HUES6 (cell line): ENCODE measurements around the gene SCAMP4.
"Not testable (repeated sequence)": the region's sequence is repeated elsewhere in the genome, so short reads cannot be mapped to it uniquely, and the experiment has no call there.

ENCODE experiments used
- H3K27ac ChIP-seq: 2 replicates; pipeline ENCODE4 v1.7.0; 2013; ENCODE audit warnings: low read depth, mild to moderate bottlenecking, low read length, inconsistent platforms
- H3K27me3 ChIP-seq: 2 replicates; pipeline ENCODE4 v1.6.1; 2013; ENCODE audit warnings: low read length; ENCODE audit not compliant: control insufficient read depth, insufficient read depth
- H3K36me3 ChIP-seq: 2 replicates; pipeline ENCODE4 v1.6.1; 2013; ENCODE audit warnings: low read length; ENCODE audit not compliant: control insufficient read depth, insufficient read depth
- H3K4me1 ChIP-seq: 2 replicates; pipeline ENCODE4 v1.6.1; 2013; ENCODE audit warnings: low read length; ENCODE audit not compliant: control insufficient read depth, insufficient read depth
- H3K4me3 ChIP-seq: 2 replicates; pipeline ENCODE4 v1.5.1; 2013; ENCODE audit warnings: low read depth, low read length
- H3K9ac ChIP-seq: one replicate; pipeline ENCODE4 v1.6.1; 2013; ENCODE audit warnings: mild to moderate bottlenecking, low read length
- H3K9me3 ChIP-seq: 2 replicates; pipeline ENCODE4 v1.6.1; 2013; ENCODE audit warnings: low read depth, low read length; ENCODE audit not compliant: control insufficient read depth, insufficient read depth

The SCAMP4 gene

GRCh38 chr19:1878583-1878982 is 26.6 kb upstream of the SCAMP4 start:
- not testable (repeated sequence) for H3K36me3 ChIP-seq, H3K9ac ChIP-seq, H3K27me3 ChIP-seq, H3K4me3 ChIP-seq, H3K9me3 ChIP-seq, H3K27ac ChIP-seq
- peaks cover 16% of the 10 kb centered on the region for H3K4me1 ChIP-seq

GRCh38 chr19:1879982-1880381 is 25.2 kb upstream of the SCAMP4 start:
- H3K9me3 ChIP-seq, H3K36me3 ChIP-seq, H3K27ac ChIP-seq, H3K4me3 ChIP-seq, H3K9ac ChIP-seq, H3K27me3 ChIP-seq: not testable (repeated sequence)
- H3K4me1 ChIP-seq = peaks cover 23% of the 10 kb centered on the region

GRCh38 chr19:1880611-1881392 is 24.4 kb upstream of the SCAMP4 start:
- Histone ChIP-seq H3K27ac (no peak overlapping the region), H3K36me3 (no peaks in the 10 kb centered on the region), H3K27me3 (no peaks in the 10 kb centered on the region), H3K9ac (no peak overlapping the region), H3K4me1 (peaks cover 22% of the 10 kb centered on the region), H3K9me3 (no peaks in the 10 kb centered on the region), H3K4me3 (no peak overlapping the region)

- not testable (repeated sequence) for H3K9ac ChIP-seq, H3K27me3 ChIP-seq, H3K4me3 ChIP-seq, H3K36me3 ChIP-seq, H3K9me3 ChIP-seq
- H3K27ac ChIP-seq = peak overlapping the region; percentile 25; the same call in 1 of the 2 replicates
- peaks cover 22% of the 10 kb centered on the region for H3K4me1 ChIP-seq
Observed at GRCh38 chr19:1881393-1882088, 23.7 kb upstream of the SCAMP4 start.

- peak overlapping the region; percentile 25; the same call in 1 of the 2 replicates for H3K27ac ChIP-seq
- no peaks in the 10 kb centered on the region for H3K36me3 ChIP-seq
- peak overlapping the region; percentile 45 for H3K9ac ChIP-seq
- peaks cover 24% of the 10 kb centered on the region for H3K4me1 ChIP-seq
- no peaks in the 10 kb centered on the region for H3K27me3 ChIP-seq
- H3K4me3 ChIP-seq = peak overlapping the region; percentile 22; the same call in 1 of the 2 replicates
- no peaks in the 10 kb centered on the region for H3K9me3 ChIP-seq
Observed at GRCh38 chr19:1882089-1882785, 23.0 kb upstream of the SCAMP4 start.

- Histone ChIP-seq H3K9ac (peak overlapping the region; percentile 45), H3K27me3 (no peaks in the 10 kb centered on the region), H3K4me3 (peak overlapping the region; percentile 22; the same call in 1 of the 2 replicates), H3K4me1 (peaks cover 32% of the 10 kb centered on the region), H3K27ac (no peak overlapping the region), H3K9me3 (no peaks in the 10 kb centered on the region), H3K36me3 (no peaks in the 10 kb centered on the region)
Observed at GRCh38 chr19:1882786-1883692, 22.2 kb upstream of the SCAMP4 start.

- Histone ChIP-seq H3K4me3 (peak overlapping the region; percentile 91), H3K4me1 (peaks cover 34% of the 10 kb centered on the region), H3K27ac (no peak overlapping the region), H3K27me3 (no peaks in the 10 kb centered on the region), H3K9ac (peak overlapping the region; percentile 85), H3K9me3 (no peaks in the 10 kb centered on the region), H3K36me3 (no peaks in the 10 kb centered on the region)
Observed at GRCh38 chr19:1883784-1884183, 21.4 kb upstream of the SCAMP4 start.

GRCh38 chr19:1884291-1884718 is 20.9 kb upstream of the SCAMP4 start:
- Histone ChIP-seq H3K4me1 (peaks cover 34% of the 10 kb centered on the region), H3K9ac (peak overlapping the region; percentile 85), H3K27ac (no peak overlapping the region), H3K9me3 (no peaks in the 10 kb centered on the region), H3K27me3 (no peaks in the 10 kb centered on the region), H3K36me3 (no peaks in the 10 kb centered on the region), H3K4me3 (peak overlapping the region; percentile 91)

- no peaks in the 10 kb centered on the region for H3K27me3 ChIP-seq
- H3K9ac ChIP-seq = peak overlapping the region; percentile 85
- H3K4me1 ChIP-seq = peaks cover 34% of the 10 kb centered on the region
- H3K9me3 ChIP-seq = no peaks in the 10 kb centered on the region
- H3K4me3 ChIP-seq = peak overlapping the region; percentile 91
- H3K36me3 ChIP-seq = no peaks in the 10 kb centered on the region
- no peak overlapping the region for H3K27ac ChIP-seq
Observed at GRCh38 chr19:1884719-1885334, 20.4 kb upstream of the SCAMP4 start.
